ENCODE results near the gene MYL3.
A peak's percentile ranks its signal among the peaks of the same experiment; 100 is the strongest.
"Not testable (repeated sequence)": the region's sequence is repeated elsewhere in the genome, so short reads cannot be mapped to it uniquely, and the experiment has no call there.

MYL3 gene

GRCh38 chr3:46863261-46863782 is at the start of gene MYL3:
Gene MYL3 (minus strand): TSS chr3:46863444. CDS start chr3:46863390, 54 bp downstream.
- DNase-seq, result no peak

DNA sequence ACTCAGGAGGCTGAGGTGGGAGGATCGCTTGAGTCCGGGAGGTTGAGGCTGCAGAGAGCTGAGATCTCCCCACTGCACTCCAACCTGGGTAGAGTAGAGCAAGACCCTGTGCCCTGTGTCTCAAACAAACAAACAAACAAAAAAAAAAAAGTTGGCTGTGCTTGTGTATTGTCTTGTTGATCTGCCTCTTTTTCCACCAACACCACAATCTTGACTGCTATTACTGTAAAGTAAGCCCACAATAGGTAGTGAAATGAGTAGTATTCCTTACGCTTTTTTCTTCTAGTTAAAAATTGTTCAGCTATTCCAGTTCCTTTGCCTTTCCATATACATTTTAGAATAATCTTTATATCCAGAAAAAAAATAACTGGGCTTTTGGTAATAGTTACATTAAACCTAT is 49.7 kb upstream of the MYL3 start:
- no peak for DNase-seq

- not testable (repeated sequence) for DNase-seq
These were observed 47.7 kb upstream of the MYL3 start for GRCh38 chr3:46910914-46911313.

- no peak for DNase-seq
These were observed 47.0 kb upstream of the MYL3 start for GRCh38 chr3:46910166-46910760.

GRCh38 chr3:46909535-46910161 is 46.4 kb upstream of the MYL3 start:
- peak; percentile 82 for DNase-seq

DNA sequence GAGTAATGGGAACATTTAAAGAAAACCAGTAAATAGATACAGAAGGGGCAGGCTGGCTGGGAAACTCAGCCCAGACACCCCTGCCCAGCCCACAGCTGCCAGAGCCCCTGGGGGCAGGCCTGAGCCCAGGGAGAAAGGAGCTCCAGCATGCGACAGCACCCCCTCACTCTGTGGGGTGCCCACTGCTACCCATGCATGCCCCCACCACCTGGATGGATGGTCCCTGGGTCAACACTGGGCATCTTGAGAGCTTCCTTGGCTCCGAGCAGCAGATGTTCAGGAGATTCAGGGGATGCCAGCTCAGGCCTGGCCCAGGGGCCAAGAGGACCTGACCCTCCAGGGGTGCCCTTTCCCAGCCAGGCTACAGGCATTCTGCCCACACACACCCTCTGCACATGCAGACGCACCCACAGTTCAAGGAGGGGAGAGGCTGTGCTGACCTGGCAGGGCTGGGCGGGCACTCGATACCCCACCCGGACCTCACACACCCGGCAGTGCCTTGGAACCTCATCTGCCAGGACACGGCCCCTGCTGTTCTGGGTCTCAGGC is 45.8 kb upstream of the MYL3 start:
- no peak for DNase-seq

- no peak for DNase-seq
These were observed 45.2 kb upstream of the MYL3 start for GRCh38 chr3:46908294-46908985.

GRCh38 chr3:46907960-46908293 is 44.7 kb upstream of the MYL3 start:
- DNase-seq, result no peak

DNA sequence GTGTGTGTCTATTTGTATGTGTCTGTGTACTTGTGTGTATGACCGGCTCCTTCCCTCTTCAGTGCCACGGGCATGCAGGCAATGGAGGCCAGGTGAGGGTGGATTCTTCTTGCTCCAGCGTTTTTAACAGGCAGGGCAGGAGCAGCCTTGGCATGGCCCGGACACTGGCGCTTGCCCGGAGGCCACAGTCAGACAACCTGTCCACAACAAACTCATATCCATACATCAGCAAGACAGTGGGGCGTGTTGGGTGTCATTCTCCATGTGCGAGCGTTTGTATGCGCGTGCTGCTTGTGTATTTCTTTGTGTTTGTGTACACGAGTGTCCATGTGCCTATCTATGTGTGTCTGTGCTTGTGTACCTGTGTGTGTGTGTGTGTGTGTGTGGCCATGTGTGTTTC is 44.0 kb upstream of the MYL3 start:
- no peak for DNase-seq

DNA sequence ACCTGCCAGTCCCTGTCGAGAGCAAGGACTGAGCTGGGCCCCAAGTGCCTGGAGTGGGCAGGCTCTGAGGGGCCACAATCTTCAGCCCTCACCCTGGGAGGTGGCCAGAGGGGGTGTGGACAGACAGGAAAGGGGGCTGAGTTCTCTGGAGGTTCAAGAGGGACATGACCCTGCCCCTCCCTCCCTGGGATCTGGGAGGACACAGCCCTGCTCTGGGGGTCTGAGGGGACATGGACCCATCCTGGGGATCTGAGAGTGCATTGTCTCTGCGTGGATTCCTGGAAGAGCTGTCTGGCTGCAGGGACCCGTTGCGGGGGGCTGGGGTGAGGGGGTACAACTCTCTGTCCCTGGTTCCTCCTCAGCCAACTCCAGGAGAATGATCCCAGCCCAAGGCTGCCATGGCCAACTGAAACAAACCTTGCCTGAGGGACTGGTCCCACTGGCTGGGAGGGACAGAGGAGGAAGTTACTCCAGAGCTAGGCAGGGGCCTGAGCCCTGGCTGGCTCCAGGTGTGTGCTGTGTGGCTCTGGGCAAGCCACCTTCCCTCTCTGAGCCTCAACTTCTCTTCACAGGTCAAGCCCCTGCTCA is 43.3 kb upstream of the MYL3 start:
- DNase-seq, result no peak

DNA sequence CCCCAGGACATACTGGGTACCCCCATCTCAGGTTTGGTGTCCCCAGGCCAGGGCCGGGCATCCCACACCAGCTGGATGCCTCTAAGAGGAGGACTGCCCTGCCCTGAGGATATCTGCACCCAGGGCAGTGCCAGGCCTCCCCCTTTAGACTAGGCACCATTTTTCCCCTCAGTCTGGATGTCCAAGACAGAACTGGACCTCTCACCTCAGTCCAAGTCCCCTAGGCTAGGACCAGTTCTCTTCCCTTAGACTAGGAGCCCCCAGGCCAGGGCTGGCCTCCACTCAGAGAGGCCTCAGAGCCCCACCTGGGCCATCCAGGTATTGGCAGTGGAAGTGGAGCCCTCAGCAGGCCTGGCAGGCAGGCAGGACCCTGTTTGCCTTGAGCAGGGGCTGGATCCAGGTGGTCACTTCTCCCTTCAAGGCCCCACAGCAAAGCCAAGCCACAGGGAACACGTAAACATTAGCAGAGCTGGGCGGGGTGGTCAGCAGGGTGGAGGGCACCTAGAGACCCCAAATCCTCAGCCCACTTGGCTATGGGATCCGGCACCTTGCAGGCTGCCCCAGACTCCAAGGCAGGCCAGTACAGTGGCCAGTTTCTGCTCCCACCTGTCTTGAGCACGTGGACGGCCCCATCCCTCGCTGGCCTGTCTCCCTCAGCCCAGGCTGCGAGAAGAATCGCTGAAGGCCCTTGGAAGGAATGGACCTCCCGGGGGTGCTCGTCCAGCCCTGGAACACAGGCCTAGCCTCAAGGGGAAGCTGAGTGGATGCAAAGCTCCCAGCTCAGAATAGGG is 42.6 kb upstream of the MYL3 start:
- DNase-seq, result no peak

- no peak for DNase-seq
These were observed 41.9 kb upstream of the MYL3 start for GRCh38 chr3:46905213-46905560.

GRCh38 chr3:46904303-46905212 is 41.3 kb upstream of the MYL3 start:
- no peak for DNase-seq

DNA sequence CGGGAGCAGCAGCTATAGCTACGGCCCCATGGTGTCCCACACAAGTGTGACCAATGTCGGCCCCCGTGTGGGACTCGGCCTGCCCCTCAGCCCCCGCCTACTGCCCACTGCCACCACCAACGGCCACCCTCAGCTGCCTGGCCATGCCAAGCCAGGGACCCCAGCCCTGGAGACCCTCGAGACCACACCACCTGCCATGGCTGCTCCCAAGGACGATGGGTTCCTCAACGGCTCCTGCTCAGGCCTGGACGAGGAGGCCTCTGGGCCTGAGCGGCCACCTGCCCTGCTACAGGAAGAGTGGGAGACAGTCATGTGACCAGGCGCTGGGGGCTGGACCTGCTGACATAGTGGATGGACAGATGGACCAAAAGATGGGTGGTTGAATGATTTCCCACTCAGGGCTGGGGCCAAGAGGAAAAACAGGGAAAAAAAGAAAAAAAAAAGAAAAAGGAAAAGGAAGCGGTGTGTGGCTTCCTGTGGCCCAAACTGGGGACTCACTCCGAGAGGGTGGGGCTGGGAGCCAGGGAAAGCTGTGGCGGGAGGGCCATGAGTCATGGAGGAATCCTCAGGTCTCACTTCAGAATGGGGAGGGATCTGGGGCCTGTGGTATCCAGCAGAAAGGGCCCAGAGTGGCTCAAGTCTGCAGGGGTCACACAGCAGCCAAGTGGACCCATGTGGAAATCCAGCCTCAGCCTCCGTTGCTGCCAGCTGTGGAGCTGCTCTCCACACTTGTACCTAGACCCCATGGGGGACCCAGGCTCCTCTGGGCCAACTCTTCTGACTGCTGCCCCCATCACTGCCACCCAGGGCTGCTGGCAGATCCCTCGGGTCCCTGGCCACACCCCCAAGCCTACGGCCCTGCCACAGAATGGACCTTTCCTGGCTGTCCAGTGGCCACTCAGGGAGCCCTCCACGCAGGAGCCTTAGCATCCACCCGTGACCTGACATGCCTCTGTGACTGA is 40.4 kb upstream of the MYL3 start:
- no peak for DNase-seq

- DNase-seq, result no peak
These were observed 39.0 kb upstream of the MYL3 start for GRCh38 chr3:46902188-46902631.

DNA sequence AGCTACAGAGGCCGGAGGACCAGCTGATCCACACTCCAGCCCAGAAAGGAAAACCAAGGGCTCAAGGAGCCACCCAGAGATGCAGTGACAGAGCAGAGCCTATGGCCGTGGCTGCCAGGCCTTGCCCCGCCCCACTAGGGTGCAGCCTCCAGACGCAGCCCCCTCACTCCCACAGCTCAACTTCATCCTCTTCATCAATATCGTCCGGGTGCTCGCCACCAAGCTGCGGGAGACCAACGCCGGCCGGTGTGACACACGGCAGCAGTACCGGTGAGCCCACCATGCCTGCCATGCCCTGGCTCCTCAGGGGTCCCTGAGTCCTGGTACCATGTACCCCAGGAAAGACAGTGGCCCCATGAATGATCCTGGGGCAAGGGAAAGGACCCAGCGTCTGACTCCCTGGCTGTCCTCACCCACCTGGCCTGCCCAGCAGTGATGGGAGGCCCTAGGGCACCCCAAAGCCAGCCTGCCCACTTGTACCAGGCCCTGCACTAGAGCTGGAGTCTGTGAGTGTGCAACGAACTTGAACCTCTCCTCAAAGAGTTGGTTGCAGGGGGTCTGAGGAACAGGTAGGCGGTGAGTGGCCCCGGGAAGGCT is 38.4 kb upstream of the MYL3 start:
- DNase-seq, result no peak

DNA sequence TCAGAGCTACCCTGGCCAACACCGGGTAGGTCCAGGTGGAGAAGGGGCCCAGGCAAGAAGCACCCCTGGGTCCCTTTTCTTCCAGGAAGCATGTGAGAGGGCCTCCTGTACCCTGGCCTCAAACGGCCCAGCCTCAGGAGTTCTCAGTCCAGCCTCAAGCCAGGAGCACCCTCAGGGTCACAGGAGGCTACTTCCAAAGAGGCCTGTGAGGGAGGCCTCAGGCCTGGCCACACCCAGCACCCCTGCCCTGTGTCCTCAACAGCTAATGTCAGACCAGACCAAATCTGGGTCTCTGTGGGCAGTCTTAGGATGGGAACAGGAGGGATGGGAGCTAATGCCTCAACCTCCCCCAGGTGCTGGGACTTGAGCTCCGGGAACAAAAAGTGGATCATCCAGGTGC is 37.8 kb upstream of the MYL3 start:
- DNase-seq, result no peak

- DNase-seq, result no peak
These were observed 37.1 kb upstream of the MYL3 start for GRCh38 chr3:46900356-46900755.

GRCh38 chr3:46900007-46900292 is 36.7 kb upstream of the MYL3 start:
- no peak for DNase-seq

Measured in inflammatory macrophage treated with lipopolysaccharide for 4 hours (primary cell).